HG02884 (cell line): ENCODE measurements around the gene WRAP53.
A peak's percentile ranks its signal among the peaks of the same experiment; 100 is the strongest.
"Not testable (repeated sequence)": the region's sequence is repeated elsewhere in the genome, so short reads cannot be mapped to it uniquely, and the experiment has no call there.

Source experiments
- ATAC-seq: cut with Tn5 transposase; IDR thresholded peaks from one replicate; pipeline ENCODE4 v1.9.1; 2021; ENCODE audit warnings: mild to moderate bottlenecking, moderate library complexity; ENCODE audit not compliant: unreplicated experiment

WRAP53 gene

DNA sequence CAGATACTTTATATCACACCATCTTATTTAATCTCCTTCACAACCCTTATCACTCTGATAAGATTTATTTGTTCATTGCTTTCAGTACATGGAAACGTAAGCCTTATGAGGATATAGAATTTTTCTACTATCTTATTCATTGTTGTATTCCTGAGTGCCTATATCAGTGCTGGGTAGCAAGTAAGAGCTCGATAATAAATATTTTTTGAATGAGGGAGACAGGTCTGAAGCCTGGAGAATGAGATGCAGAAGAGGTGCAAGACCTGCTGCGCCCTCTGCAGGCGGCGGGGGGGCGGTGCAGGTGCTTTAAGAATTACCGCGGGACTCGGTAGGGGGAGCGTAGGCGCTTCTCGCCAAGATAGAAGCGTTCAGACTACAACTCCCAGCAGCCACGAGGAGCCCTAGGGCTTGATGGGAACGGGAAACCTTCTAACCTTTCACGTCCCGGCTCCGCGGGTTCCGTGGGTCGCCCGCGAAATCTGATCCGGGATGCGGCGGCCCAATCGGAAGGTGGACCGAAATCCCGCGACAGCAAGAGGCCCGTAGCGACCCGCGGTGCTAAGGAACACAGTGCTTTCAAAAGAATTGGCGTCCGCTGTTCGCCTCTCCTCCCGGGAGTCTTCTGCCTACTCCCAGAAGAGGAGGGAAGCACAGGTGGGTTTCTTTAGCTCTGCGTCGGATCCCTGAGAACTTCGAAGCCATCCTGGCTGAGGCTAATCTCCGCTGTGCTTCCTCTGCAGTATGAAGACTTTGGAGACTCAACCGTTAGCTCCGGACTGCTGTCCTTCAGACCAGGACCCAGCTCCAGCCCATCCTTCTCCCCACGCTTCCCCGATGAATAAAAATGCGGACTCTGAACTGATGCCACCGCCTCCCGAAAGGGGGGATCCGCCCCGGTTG, at the start of gene WRAP53:
Gene WRAP53, plus strand, starts transcription at position 570 of the 900 bp plus-strand sequence. Its CDS starts 172 bp downstream, at position 742.
- ATAC-seq: peak; percentile 56

DNA sequence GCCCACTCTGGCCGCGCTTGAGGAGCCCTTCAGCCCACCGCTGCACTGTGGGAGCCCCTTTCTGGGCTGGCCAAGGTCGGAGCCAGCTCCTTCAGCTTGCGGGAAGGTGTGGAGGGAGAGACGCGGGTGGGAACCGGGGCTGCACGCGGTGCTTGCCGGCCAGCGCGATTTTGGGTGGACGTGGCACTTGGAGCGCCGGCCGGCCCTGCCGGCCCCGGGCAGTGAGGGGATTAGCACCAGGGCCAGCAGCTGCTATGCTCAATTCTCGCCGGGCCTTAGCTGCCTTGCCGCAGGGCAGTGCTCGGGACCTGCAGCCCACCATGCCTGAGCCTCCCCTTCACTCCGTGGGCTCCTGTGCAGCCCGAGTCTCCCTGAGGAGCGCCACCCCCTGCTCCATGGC, 47.5 kb upstream of the WRAP53 start:
- ATAC-seq: no peak

DNA sequence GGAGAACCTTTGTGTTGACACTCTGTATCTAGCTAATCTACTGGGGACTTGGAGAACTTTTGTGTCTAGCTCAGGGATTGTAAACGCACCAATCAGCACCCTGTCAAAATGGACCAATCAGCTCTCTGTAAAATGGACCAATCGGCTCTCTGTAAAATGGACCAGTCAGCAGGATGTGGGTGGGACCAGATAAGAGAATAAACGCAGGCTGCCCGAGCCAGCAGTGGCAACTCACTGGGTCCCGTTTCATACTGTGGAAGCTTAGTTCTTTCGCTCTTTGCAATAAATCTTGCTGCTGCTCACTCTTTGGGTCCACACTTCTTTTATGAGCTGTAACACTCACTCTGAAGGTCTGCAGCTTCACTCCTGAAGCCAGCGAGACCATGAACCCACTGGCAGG, 46.6 kb upstream of the WRAP53 start:
- not testable (repeated sequence) for ATAC-seq

DNA sequence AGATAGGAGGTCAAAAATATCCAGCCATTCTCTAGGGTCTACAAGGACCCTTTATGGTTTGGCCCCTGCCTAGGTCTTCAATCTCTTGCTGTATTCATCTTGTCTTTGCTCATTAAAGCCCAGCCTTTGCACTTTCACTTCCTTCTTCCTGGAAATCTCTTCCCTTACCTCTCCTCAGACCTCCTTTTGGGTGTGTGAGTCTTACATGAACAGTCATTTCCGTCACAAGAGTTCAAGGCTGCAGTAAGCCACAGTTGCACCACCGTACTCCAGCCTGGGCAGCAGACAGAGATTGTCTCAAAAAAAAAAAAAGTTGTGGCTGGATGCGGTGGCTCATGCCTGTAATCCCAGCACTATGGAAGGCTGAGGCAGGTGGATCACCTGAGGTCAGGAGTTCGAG, 43.5 kb upstream of the WRAP53 start:
- ATAC-seq: no peak

DNA sequence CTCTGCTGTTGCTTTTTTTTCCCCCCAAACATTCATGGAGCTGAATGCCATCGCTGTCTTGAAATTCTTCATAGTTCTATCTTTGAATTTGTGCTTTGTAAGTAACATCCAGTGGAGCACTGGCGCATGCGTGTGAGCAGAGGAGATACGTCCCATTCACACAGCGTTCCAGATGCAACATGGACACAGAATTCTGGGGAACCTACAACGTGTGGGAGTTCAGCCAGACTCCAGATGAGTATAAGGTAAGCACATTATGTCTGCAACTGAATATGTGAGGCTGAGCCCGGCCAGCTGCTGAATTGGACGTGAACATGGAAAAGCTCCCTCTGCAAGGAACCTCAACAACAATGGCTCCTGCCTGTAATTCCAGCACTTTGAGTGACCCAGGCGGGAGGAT, 41.8 kb upstream of the WRAP53 start:
- no peak for ATAC-seq

DNA sequence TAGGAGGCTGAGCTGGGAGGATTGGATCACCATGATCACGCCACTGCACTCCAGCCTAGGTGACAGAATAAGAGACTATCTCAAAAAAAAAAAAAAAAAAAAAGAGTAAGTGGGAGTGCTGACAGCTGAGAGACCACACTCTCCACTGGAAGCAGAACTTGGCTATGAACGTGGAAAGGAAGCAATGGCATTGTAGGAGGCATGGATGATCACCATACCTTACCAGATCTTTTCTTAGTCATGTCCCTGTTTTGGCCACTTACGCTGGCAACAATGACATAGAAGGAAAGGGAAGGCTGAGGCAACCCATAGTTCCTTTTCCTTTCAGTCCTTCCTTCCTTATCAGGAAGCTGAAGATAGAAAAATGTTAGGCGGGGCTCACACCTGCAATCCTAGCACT, 41.3 kb upstream of the WRAP53 start:
- no peak for ATAC-seq

DNA sequence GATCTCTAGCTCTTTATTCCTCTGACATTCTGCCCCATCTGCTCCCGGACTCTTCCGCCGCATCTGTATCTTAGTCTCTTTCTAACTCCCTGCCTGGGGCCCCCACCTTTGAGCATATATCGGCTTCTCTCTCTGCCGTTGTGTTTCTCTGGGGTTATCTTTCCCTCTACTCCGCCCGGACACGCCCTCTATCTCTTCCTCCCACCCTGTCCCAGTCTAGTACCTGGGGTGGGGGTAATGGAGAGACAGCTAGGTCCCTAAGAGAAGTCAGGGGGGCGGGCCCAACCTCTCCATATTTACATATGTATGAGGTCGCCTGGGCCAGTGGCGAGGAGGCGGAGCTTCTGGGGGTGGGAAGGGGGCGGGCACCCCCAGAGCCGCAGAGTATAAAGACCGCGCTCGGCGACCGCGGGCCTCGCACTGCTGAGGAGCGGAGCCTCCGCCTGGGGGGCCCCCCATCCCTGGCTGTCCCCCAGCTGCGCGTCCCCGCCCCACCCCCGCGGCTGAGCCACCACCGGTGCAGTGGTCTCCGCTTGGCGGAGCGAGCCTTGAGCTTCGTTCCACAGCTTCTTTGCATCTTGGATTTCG, 37.7 kb upstream of the WRAP53 start, which contains the start of gene ATP1B2:
Gene ATP1B2, plus strand, starts transcription at position 418 of the 588 bp plus-strand sequence. CDS start 593 bp downstream, outside the sequence.
- ATAC-seq: no peak

DNA sequence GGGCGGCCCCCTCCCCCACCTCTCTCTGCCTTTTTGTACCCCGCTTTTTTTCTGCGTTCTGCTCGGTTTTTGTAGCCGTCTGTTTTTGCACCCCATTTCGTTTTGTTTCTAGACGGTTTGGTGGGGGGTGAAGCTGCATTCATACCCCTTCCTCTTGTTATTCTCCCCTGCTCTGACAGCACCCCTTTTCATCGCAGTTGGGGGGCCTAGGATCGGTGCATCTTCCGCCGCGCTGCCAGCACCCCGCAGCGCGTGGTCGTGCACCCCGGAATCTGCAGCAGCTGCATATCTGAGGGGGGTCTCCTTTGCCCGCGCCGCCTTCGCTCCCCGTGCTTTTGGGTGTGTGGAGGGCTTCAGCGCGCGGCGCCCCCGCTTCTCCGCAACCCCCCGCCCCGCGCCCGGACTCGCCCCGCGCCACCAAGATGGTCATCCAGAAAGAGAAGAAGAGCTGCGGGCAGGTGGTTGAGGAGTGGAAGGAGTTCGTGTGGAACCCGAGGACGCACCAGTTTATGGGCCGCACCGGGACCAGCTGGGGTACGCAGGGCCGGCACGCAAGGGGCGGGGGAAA, 37.1 kb upstream of the WRAP53 start:
- no peak for ATAC-seq

DNA sequence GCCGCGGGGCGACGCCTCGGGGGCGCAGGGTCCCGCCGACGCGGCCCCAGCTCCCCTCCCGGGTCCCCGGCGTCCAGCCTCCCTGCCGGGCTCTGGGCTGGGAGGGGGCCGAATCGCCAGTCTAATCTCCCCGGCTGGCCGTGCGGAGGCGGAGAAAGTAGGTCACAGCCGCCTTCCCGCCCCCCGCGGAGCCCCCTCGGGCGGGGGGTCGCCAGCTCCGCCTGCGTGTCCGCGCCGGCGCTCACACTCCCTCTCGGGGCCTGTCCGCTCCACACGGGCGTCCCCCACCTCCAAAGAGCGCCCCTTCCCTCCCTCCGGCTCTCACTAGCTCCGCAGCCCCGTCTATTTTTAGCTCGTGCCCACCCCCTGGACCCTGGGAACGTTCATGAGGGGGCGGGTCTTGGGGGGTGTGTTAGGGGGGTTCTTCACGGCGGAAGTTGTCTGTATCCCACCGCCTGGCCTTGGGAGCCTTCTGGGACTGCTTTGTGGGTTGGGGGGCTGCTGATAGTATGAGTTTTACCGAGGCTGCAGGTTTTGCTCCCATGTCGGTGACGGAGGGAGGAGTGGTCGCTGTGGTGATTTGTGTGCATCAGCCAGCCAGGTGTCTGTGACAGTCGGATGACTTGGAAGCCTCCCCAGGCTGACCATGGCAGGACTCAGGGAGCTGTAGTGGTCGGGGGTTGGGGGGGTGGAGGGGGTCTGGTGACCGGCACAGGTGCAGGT, 36.5 kb upstream of the WRAP53 start:
- ATAC-seq: no peak

DNA sequence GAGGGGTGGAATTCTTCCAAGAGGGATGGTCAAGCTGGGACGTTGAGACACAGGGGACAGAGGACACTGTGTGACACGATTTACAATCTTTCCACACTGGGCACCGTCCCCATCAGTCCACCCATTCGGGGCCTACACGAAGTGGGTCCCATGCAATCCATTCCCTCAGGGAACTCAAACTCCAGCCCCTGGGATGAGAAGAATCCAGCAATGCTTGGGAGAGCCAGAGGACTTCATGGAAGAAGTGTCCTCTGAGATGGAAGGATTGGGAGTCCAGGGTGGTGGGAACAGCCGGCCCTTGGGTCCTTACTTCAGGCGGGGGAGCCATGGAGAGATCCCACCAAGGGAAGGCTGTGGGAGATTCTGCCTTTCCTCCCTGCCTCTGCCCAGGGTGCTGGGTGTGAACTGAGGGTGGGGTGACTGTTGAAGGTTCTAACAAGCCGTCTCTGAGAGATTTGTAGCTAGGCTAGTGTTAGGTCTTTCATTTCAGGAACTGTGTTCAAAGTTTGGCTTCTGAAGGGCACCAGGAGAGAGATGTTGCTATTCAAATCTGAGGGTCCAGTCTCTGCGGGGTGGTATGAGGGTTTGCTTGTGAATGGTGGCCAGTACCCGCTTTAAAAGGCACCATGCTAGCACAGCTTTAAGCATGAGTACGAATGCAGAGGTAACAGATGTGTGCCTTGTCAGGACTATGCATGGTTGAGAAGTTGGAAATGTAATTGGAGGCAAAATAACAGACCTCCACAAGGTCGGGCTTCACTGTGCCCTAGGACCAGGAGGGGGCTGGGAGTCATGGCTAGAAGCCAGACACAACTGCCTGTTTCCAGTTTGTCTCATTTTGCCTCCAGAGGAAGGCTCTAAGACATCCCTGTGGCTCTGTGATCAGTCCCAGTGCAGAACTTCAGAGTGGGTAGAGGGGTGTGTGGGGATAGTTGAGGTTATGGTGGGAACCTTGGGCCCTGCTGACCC, 35.6 kb upstream of the WRAP53 start:
- no peak for ATAC-seq

DNA sequence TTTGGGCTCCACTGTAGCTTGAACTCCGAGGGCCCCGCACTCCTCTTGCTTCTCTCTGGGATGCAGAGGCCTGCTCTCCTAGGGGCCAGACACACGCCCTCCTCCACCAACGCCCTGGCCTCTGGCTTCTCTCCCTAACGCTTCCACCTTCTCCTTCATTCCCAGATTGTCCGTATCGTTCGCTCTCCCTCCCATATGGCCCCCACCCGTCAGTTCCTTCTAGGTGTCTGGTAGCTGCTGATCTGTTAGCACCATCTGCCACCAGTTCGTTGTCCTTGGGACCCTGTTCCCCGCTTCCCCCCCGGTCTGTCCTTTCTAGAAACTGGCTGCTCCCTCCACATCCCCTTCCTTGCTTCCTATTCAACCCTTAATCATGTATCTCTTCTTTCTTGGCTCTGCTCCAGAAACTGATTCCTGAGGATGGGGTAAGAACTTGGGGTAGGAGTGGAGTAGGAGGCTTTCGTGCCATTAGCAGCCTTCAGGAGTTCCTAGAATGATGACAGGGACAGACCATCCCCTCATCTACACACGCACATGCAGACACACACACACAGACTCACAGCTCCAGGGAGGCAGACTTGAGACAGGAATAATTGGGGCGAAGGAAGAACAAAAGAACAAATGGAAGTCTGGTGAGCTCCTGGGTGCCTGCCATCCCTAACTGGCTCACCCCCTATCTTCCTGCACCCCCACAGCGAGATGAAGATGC, 33.3 kb upstream of the WRAP53 start:
- no peak for ATAC-seq

DNA sequence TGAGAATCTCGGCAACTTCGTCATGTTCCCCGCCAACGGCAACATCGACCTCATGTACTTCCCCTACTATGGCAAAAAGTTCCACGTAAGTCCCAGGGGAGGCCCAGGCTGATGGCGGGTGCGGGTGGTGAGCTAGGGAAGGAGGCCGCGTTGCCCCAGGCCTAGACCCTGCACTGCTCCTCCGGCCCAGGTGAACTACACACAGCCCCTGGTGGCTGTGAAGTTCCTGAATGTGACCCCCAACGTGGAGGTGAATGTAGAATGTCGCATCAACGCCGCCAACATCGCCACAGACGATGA, 32.8 kb upstream of the WRAP53 start:
- ATAC-seq: no peak

DNA sequence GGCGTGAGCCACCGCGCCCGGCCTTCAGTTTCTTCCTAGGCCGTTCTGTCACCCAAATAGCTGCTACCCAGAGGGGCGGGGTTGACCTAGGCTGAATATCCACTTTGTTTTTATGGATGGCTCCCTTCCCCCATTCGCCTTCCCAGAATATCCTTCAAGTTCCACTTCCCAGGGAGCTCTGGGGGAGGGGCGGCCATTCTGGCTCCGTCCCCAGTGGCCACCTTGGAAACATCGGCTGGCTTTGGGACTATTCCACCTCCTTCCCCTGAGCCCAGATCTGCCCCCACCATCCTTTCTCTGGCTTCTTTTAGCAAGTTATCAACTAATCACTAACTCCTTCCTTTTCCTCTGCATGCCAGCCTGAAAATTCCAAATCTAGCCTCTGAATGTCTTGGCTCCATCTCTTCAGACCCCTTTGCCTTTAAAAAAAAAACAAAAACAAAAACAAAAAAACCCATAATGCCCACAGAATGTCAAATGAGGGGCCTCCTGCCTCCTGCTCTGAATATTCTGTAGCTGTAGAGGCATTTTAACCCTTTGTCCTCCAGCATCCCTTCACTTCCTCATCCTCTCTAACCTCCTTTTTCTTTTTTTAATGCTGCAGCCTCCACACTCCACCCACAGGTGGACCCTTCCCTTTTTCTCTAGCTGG, 31.2 kb upstream of the WRAP53 start:
- ATAC-seq: no peak

DNA sequence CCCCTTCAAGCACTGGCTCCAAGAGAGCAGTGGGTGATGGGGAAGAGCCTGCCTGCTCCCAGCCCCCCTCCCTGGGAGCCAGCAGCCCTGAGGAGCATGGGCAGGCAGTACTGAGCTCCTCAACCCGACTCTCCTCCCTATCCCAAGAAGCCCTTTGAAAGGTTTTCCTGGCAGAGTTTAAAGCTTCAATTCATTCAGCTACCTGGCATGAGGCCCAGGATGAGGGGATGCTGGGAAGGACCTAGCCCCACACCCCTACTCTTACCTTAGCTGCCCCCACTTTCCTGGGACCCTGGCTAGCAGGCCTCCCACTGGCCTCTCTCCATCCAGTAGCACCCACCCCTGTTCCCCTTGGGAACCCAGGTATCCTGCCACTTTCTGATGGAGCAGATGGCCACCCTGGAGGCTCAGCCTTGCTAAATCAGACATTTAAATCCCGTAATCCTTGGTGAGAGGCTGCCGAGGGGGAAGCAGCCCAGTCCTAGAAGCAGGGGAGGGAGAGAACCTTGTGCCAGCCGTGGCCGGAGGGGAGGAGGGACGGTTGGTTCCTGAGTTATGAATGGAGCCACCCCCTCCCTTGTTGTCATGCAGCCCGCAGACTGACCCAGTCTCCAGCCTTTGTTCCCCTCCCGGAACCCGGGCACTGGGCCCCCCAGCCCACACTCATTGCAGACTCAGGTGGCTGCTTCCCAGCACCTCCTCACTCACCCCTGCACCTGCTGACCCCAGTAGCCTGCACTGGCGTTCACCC, 20.4 kb upstream of the WRAP53 start:
- no peak for ATAC-seq

DNA sequence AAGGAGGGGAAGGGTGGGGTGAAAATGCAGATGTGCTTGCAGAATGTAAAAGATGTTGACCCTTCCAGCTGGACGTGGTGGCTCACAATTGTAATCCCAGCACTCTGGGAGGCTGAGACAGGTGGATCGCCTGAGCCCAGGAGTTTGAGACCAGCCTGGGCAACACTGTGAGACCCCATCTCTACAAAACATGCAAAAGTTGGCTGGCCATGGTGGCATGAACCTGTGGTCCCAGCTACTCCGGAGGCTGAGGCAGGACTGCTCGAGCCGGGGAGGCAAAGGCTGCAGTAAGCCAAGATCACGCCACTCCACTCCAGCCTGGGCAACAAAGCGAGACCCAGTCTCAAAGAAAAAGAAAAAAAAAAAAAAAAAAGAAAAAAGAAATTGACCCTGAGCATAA, 19.8 kb upstream of the WRAP53 start:
- no peak for ATAC-seq

DNA sequence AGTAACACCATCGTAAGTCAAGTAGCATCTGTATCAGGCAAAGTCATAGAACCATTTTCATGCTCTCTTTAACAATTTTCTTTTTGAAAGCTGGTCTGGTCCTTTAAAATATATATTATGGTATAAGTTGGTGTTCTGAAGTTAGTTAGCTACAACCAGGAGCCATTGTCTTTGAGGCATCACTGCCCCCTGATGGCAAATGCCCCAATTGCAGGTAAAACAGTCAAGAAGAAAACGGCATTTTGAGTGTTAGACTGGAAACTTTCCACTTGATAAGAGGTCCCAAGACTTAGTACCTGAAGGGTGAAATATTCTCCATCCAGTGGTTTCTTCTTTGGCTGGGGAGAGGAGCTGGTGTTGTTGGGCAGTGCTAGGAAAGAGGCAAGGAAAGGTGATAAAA, 15.0 kb upstream of the WRAP53 start:
- no peak for ATAC-seq

DNA sequence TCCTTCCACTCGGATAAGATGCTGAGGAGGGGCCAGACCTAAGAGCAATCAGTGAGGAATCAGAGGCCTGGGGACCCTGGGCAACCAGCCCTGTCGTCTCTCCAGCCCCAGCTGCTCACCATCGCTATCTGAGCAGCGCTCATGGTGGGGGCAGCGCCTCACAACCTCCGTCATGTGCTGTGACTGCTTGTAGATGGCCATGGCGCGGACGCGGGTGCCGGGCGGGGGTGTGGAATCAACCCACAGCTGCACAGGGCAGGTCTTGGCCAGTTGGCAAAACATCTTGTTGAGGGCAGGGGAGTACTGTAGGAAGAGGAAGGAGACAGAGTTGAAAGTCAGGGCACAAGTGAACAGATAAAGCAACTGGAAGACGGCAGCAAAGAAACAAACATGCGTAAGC, 13.3 kb upstream of the WRAP53 start:
- ATAC-seq: no peak

DNA sequence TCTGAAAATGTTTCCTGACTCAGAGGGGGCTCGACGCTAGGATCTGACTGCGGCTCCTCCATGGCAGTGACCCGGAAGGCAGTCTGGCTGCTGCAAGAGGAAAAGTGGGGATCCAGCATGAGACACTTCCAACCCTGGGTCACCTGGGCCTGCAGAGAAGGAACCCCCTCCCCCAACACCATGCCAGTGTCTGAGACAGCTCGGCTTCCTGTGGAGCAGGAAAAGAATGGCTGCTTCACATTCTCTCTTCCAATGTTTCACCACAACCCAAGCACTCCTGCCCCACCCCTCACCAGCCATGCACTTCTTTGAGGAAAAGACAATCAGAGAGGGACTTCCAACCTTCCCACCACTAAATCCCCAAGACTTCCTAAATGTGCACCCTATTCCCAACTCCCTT, 11.7 kb upstream of the WRAP53 start:
- no peak for ATAC-seq
